Stimulated activated CD4-positive, alpha-beta T cell treated with anti-CD3 and anti-CD28 coated beads, Interleukin-12 subunit alpha, Interleukin-12 subunit beta, amount 100 ng/mL, for 4 hours (primary cell): ENCODE results near the gene CD6.
A peak's percentile ranks its signal among the peaks of the same experiment; 100 is the strongest.

Source experiments
- DNase-seq: peaks from one replicate; pipeline ENCODE4 v3.0.0-alpha.2; 2020

The CD6 gene

DNA sequence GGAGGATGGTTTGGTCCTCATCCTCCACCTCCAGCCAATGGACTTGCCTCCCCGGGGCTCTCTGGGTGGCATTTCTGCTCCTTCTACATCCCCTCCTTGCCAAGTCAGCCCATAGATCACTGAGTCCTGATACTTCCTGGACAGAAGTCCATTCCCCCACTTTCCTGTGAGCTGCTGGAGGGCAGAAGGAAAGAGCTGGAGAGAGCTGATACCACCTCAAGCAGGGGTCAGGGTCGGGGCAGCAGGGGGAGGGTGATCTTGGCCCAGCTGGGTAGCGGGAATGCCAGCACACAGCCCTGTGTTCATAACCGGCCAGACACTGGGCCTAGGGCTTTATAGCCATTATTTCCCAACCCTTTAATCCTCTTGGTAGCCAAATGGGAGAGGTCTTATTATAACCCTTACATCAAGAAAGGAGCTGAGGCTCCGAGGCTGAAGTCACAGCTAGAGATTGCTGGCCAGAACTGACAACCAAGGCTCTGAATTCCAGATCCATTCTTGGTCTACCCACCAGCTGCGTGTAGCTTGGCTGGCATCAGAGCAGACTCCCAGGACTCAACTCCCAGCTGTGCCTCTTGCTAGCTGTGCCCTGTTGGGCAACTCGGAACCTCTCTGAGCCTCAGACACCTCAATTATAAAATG lies 39.9 kb downstream of the CD6 start:
- no peak for DNase-seq

DNA sequence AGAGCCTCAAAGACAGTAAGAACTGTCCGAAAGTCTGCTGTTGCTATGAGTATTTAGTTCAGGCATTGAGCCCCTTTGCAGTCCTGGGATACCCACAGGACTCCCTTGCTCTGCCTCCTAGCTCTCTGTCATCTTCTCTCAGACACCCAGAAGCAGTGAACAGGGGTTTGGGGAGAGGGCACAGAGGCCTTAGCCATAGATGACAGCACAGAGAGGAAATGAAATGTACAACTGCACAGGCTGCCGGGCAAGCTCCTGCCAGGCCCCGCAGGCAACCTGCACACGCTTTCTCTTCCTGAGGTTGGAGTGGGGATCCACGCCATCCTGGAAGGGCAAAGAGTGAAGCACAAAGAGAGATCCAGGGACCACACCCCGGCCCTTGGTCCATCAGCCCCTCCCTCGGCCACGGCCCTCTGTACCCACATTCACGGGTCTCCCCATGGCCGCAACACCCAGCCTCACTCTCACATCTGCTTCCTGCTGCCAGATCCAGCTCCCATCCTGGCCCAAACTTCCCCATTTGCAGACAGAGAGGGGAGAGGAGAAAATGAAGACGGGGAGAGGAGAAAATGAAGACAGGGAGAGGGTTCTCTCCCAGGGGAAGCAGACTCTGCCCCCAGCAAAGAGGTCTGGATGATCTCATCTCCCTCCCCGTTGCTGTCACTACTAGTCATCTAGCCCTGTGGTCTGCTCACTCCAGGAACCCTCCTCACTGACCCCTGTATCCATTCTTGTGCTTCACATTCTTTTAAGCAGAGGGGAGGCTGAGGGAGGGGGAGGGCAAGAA lies 40.7 kb downstream of the CD6 start:
- DNase-seq = no peak

DNA sequence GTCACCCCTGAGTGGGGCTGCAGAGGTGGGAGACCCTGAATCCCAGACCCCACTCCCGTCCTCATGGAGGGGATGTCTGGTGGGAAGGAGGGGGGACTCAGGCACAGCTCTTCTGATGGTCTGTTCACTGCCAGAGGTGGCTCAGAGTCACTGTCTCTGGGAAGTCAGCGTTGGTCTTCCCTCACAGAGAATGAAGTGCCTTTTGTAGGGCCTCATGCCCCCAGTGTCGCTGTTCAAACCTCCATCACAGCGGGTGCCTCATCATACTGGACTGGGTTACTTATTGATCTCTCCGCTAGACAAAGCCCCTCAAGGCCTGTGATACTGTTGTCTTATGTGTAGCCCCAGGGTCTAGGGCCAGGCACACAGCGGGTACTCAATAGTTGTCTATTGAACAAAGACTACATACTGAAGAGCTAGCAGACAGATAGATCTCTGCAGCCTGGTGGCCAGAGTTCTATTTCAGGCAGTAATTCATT lies 41.3 kb downstream of the CD6 start:
- DNase-seq = no peak

DNA sequence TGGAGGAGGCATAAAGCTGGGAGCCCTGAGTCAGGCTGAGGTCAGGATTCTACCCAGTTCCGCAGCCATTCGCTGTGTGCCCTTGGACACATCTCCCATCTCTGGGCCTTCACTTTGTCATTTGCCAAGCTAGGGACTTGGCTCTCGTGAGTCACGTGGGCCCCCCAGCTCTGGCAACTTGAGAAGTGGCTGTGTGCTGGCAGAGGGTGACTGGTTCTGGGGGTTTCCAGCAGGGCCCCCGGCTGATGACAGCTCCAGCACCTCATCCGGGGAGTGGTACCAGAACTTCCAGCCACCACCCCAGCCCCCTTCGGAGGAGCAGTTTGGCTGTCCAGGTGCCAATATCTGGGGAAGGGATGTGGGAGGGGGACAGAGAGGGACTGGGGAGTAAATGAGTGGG lies 46.6 kb downstream of the CD6 start:
- no peak for DNase-seq

DNA sequence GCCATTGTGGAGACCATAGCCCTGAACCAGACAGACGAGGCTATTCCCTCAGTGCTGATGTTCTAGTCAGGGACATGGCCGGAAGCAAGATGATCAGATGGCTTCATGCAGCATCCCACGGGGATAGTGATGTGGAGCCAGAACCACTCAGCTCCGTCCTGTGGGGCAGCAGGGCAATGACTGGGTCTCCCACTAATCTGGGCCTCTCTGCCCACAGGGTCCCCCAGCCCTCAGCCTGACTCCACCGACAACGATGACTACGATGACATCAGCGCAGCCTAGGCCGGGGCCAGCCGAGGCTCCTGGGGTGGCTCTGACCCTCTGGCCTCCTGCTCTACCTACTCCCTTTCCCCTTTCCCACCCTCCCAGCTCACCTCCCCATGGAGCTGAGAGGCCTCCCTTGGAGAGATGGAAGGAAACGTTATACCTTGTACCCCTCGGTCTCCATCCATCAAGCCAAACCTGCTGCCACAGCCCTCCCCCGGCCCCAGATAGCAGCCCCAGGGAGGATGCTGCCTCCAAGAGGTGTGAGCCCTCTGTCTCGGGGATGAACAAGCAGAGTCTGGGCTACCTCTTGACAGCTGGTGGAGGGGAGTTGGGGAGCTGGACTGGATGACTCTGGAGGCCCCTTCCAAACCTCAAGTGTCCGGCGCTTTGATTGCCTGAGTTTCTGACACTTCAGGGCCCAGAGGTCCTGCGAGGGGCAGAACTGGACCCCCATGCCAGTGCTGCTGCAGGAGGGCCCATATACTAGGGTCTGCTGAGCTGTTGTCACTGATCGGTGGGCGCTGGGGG lies 47.8 kb downstream of the CD6 start:
- no peak for DNase-seq

DNA sequence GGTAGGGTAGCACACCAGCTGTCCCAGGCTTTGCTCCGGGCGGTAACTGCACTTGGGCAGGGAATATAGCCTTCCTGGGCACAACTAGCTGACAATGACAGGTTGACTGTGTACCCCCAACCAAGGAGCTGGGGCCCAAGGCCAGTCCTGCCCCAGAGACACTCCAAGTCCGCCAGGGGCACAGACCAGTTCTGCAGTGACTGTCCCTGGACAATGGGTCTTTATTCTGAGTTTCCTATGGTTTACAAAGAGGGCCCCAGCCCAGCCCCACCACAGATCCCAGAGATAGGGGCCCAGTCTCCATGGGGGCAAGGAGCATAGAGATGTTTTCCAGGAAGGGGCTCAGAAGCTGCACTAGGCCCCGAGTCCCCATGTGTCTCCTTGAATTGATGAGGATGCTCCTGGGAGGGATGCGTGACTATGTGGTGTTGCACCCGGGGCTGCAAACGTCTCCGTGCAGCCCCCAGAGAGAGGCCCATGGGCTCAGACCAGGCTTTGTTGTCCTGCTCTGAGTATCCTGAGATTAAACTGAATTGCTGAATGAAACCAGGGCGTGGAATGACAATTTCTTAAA lies 48.4 kb downstream of the CD6 start:
- DNase-seq = no peak

DNA sequence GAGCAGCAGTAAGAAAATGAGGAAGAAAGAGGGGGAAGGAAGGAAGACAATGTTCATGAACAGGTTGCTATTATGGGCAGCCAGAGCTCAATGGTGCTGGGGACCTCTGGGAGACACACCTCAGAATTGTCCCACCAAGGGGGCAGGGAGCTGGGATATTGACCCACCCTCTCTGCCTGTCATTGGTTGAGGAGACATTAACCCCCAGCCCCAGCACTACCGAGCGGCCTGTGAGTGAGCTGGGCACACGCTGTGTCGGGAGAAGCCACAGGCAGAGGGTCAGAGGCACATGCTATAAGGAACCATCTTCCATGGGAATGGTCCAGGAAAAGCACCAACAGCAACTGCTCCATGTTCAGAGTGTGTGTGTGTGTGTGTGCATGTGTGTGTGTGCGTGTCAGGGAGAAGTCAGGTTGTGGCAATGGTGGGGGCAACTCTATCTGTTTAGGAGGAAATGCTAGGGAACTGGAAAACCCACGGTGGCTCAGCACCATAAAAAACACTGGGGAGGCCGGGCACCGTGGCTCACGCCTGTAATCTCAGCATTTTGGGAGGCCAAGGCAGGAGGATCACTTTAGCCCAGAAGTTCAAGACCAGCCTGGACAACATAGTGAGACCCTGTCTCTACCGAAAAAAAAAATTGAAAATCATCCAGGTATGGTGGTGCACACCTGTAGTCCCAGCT lies 49.2 kb downstream of the CD6 start:
- DNase-seq = no peak

DNA sequence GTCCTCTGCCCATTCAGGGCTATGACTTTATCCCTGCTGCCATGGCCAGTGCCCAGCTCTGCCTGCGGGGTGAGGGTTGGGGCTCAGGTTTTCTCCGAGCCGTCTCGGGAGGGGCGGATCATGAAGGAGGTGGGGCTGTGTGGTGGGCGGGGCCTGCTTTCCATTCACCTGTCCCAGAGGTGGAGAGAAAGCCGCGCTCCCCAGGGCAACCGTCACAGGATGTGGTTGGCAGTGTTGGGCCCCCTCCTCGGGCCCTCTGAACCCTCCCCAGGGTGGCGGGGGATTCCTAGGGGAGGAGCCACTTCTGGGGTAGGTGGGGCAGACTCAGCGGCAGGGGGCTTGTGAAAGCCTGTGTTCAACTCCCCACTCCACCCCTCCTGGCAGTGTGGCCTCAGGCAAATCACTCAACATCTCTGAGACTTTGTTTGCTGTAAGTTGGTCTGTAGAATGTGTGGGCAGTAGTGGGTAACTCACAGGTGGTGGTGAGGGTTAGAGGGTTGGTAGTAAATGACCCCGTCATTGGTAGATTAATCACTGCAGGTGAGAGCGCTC lies 50.3 kb downstream of the CD6 start:
- DNase-seq = peak; percentile 85

DNA sequence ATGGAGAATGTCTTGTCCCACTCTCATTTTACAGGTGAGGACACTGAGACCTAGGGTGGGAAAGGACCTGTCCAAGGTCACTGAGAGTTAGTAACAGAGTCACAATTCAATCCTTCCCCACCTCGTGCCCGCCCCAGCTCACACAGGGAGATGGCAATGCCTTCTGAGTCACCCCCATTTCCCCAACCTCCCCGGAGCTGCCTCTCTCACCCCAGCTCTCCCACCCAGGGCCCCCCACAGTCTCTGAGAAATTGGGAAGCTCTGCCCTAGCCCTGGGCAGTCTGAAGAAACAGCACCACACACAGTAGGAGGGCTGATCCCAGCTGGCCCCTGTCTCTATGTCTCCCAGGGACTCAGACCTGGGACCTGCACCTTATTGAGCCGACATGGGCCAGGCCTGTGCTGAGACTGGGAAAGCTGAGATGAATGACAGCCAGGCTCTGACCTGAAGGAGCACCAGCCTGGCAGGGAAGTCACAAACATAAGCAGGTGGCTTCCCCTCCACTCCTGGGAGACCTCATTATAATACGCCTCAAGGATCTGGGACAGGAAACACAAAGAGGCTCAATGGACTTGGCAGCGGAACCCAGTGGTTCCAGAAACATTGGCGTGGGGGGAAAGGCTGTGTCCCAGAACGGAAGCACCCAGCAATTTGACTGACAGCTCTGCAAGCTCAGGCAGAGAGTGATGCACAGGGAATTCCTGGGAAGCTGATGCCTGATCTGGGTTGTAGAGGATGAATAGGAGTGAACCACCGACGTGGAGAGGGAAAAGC lies 51.0 kb downstream of the CD6 start:
- DNase-seq = no peak

DNA sequence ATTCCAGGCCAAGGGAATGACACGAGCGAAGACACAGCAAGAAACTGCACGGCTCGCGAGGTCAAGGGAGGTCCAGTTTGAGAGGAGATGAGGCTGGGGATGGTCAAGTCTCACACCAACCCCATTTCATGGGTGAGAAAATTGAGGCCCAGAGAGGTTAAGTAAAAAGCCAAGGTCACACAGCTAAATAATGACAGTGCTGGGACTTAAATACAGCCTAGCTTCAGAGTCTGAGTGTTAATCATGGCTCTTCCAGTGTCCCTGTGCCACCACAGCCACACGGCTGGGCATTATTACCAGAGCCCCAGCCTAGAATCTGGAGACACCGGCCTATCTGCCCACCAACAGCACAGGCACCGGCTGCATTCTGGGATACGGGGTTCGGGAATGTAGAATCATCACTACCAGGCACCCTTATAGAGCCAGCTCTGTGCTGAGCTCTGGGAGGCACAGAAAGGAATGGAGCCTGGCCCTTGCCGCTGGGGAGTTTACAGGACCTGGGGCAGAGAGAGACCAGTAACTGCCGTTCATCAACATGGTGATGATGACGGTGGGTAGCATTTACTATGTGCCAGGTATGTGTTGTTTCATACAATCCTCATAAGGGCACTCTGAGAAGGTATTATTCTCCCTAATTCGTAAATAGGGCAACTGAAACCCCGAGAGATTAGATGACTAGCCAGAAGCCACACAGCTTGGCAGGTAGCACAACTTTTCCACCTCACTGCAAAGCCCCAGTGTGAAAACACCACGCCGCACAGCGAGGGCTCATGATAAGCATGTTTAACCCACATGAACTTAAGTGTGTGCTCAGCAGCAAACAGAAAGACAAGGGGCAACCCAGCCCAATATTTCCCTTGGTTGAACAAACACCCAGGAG lies 51.8 kb downstream of the CD6 start:
- DNase-seq = peak; percentile 65

DNA sequence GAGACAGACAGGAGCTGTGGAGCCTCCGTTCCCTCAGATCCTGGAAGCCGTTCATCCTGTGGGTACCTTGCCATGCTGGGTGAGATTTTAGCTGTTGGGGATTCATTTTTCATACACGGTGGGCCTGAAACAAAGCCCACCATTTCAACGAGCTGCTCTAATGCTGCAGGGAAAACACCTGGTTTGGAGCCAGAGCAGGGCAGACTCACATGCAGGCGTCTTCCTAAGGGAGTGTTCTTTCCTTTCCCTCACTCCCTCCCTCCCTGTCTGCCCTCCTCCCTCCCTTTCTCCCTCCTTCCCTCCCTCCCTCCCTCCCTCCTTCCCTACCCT lies 52.5 kb downstream of the CD6 start:
- DNase-seq = no peak

DNA sequence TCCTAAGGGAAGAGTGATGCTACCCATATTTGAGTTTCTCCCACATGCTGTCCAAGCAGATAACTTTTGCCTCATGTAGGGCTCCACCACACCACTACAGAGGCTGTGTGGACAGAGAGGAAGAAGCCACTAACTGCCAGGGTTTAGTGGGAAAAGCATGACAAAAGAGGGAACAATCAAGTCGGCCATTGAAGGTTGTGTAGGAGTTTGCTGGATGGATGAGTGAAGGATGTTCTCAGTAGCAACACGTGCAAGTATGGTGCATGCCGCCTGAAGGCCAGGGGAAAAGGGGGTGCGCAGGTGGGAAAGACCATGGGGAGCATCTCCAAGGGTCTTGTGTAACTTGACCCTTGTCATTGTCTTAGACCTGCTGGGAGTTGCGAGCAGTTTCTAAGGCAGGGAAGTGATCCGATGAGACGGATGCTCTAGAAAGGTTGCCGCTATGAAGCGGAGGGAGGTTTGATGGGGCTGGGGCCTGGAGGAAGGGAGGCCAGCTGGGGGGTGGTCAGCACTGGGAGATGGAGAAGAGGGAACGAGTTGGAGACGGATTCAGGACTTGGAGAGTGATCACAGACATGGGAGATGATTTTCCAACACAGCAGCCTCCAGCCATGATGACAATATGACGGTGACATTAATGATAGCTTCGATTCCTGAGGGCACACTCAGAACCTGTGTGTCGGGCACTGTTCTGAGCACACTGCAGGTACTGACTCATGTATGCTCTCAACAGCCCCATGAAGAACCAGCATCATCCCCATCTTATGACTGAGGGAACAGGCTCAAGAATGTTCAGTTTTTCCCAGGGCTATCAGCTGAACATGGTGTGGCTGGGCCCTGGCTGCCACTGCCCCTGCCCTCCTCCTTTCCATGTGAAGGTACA lies 53.7 kb downstream of the CD6 start:
- DNase-seq = no peak

DNA sequence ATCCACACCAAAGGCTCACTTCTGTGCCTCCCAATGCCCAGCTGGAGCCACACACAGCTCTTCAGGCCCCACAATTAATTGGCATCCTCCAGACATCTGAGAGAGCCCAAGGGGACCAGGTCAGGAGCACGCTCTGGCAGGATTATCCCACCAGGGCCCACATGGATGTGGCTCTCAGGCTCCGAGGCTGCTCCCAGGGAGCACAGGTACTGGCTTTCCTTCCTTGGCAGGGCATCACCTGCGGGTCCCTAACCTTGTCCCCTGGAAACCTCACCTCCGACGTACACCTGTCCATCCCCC lies 54.3 kb downstream of the CD6 start:
- no peak for DNase-seq

DNA sequence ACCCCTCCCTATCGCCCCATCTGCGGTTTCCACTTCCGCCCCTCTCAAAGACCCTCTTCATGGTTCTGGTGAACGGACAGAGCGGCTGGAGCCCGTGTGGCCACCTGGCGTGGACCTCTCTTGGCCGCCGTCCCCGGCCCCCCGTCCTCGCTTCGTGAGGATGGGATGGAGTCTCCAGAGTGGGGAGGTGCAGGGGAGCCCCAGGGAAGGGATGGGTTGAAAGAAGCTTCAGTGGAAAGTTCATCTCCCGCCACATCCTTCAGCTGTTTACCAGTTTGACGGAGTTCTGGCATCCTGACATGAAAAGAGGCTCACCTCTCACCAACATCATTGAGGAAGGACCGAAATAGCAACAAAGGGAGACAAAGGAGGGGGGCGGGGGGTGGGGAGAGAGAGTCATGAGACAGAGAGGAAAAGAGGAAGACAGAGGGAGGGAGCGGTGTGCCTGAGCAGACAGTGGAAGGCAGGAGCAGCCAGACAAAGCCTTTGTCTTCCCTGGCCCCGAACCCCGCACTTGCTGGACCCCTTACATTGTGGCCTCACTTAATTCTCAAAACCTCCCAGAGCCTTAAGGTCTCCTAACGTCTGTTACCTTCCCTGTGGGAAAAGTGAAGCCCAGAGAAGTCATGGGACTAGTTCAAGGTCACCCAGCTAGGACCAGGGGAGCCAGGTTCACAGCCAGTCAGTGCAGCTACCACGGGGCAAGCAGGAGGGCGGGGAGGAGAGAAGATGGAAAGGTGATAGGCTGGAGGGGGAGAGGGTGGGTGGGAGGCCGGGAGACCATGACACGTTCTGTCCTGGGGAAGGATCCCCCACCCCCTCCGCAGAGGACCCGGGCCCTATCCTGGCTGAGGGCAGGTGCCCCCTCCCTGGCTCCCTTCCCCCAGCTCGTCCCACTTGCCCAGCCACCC lies 54.9 kb downstream of the CD6 start:
- no peak for DNase-seq

DNA sequence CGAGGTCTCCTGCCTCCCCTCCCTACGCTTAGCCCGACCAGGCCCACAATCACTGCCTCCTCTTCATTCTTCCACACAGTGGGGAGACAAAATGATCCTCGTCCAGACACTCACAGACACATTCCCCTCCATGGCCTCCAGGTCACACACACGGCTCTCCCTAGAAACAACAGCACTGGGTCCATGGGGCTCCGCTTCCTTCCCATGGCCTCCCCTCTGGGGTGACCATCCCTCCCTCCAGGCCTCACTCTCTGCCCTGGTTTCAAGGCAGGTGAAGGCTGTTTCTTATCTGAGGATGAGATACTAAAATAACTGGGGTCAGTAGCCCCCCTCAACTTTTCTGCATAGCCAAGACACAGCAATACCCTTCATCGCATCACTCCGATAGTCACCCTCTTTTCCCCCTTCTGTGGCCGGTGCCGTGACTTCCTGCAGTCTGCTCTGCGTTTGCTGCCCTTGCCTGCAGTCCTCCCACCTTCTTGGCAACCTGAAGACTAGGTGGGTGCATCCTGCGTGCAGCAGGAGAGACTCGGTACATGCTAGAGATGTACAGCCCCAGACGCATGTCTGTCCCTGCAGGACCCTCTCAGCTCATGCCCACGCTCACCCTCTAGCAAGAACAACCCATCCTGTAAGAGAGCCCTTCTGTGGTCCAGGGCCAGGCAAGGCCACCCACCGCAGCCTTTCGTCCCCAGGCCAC lies 55.8 kb downstream of the CD6 start:
- DNase-seq = no peak

DNA sequence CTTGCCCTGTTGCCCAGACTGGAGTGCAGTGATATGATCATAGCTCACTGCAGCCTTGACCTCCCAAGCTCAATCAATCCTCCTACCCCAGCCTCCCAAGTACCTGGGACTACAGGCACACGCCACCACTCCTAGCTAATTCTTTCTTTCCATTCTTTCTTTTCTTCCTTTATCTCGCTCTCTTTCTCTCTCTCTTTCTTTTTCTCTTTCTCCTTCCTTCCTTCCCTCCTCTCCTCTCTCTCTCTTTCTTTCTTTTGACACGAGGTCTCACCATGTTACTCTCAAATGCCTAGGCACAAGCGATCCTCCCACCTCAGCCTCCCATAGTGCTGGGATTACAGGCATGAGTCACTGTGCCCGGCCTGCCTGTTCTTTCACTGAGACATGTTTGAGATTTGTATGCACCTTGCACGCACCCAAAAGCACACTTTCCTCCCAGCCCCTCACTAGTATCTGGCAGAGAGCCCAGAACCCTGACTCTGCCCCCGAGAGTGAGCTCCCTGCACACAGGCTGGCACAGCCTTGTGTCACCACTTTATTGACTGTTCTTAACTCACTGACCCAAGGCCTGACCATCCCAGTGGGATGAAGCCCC lies 56.8 kb downstream of the CD6 start:
- DNase-seq = peak; percentile 67

DNA sequence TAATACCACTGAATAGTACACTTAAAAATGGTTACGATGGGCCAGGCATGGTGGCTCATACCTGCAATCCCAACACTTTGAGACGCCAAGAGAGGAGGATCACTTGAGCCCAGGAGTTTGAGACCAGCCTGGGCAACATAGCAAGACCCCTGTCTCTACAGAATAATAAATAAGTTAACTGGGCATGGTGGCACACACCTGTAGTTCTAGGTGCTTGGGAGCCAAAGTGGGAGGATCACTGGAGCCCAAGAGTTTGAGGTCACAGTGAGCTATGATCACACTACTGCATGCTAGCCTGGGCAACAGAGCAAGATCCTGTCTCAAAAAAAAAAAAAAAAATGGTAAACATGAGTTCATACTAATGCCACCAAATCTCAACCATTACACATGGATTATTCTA lies 61.3 kb downstream of the CD6 start:
- no peak for DNase-seq

DNA sequence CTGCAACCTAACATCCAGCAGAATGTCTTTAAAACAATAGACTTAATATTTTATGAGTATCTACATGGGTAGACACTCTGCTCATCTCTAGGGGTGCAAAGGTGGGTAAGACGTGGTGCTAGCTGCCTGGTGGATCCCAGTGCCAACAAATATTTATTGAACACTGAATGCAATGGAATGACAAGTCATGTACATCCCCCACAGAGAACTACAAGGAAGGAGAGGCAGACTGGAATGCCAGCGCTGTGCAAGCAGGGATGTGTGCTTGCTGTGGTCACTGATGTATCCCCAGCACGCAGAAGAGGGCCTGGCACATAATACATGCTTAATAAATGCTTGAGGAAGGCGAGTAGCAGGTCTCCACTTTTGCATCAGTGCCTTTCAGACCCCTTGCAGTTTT lies 61.9 kb downstream of the CD6 start:
- DNase-seq = no peak
